Measurements from ENCODE around the gene ARHGAP18. TPM values are rescaled to one million over a fixed set of nuclear protein-coding genes. Genes with fewer than 3 reads are reported as not detected.

The ARHGAP18 gene
- total and polyA plus RNA-seq, 2 of the 13 experiments (the other 11 are each of a cell fraction or from before 2014, with no cell fraction given) = 58.2 to 115 TPM

- TF ChIP-seq ZC3H13 (CRISPR knock-in tag; IDR thresholded peaks at IDR 0.05) (no peak), SMC3 (IDR thresholded peaks at IDR 0.05; ENCODE audit: low read length) (peak; percentile 46; the same call in 1 of the 2 replicates), ZKSCAN1 (IDR thresholded peaks at IDR 0.05; ENCODE audit: low read length) (no peak), BCL3 (CRISPR knock-in tag; IDR thresholded peaks at IDR 0.05) (no peak), ZNF136 (CRISPR knock-in tag; IDR thresholded peaks at IDR 0.05; ENCODE audit: low read depth) (no peak), MLX (CRISPR knock-in tag; IDR thresholded peaks at IDR 0.05) (no peak), MAFK (conservative IDR thresholded peaks at IDR 0.05 in 1 of 2, IDR thresholded peaks at IDR 0.05 in 1 of 2; ENCODE audit: low read length in 2 of 2) (no peak), ZNF207 (IDR thresholded peaks at IDR 0.05; ENCODE audit: borderline replicate concordance) (no peak), WIZ (CRISPR knock-in tag; IDR thresholded peaks at IDR 0.05) (no peak), MBNL3 (CRISPR knock-in tag; conservative IDR thresholded peaks at IDR 0.05) (no peak), ZMYM4 (CRISPR knock-in tag; IDR thresholded peaks at IDR 0.05) (no peak; the same call in 1 of the 2 replicates), ZNF570 (CRISPR knock-in tag; IDR thresholded peaks at IDR 0.05; ENCODE audit: borderline replicate concordance) (no peak), HIVEP1 (CRISPR knock-in tag; IDR thresholded peaks at IDR 0.05) (no peak), ZNF567 (CRISPR knock-in tag; IDR thresholded peaks at IDR 0.05; ENCODE audit: borderline replicate concordance) (0 out of 2 replicates have a peak, but pooled peaks have one; percentile 14), FOSL2 (CRISPR knock-in tag; IDR thresholded peaks at IDR 0.05) (no peak), ASH2L (IDR thresholded peaks at IDR 0.05; ENCODE audit: insufficient read length, low read depth, low read length) (no peak)
- TF ChIP-seq, protein P1, sequence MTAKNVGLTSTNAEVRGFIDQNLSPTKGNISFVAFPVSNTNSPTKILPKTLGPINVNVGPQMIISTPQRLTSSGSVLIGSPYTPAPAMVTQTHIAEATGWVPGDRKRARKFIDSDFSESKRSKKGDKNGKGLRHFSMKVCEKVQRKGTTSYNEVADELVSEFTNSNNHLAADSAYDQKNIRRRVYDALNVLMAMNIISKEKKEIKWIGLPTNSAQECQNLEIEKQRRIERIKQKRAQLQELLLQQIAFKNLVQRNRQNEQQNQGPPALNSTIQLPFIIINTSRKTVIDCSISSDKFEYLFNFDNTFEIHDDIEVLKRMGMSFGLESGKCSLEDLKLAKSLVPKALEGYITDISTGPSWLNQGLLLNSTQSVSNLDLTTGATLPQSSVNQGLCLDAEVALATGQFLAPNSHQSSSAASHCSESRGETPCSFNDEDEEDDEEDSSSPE (CRISPR knock-in tag; IDR thresholded peaks at IDR 0.05) = no peak
- TF ChIP-seq, protein P2, sequence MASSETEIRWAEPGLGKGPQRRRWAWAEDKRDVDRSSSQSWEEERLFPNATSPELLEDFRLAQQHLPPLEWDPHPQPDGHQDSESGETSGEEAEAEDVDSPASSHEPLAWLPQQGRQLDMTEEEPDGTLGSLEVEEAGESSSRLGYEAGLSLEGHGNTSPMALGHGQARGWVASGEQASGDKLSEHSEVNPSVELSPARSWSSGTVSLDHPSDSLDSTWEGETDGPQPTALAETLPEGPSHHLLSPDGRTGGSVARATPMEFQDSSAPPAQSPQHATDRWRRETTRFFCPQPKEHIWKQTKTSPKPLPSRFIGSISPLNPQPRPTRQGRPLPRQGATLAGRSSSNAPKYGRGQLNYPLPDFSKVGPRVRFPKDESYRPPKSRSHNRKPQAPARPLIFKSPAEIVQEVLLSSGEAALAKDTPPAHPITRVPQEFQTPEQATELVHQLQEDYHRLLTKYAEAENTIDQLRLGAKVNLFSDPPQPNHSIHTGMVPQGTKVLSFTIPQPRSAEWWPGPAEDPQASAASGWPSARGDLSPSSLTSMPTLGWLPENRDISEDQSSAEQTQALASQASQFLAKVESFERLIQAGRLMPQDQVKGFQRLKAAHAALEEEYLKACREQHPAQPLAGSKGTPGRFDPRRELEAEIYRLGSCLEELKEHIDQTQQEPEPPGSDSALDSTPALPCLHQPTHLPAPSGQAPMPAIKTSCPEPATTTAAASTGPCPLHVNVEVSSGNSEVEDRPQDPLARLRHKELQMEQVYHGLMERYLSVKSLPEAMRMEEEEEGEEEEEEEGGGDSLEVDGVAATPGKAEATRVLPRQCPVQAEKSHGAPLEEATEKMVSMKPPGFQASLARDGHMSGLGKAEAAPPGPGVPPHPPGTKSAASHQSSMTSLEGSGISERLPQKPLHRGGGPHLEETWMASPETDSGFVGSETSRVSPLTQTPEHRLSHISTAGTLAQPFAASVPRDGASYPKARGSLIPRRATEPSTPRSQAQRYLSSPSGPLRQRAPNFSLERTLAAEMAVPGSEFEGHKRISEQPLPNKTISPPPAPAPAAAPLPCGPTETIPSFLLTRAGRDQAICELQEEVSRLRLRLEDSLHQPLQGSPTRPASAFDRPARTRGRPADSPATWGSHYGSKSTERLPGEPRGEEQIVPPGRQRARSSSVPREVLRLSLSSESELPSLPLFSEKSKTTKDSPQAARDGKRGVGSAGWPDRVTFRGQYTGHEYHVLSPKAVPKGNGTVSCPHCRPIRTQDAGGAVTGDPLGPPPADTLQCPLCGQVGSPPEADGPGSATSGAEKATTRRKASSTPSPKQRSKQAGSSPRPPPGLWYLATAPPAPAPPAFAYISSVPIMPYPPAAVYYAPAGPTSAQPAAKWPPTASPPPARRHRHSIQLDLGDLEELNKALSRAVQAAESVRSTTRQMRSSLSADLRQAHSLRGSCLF (CRISPR knock-in tag; IDR thresholded peaks at IDR 0.05; ENCODE audit: borderline replicate concordance) = no peak
Measured at GRCh38 chr6:129671442-129672340, 38.3 kb downstream of the ARHGAP18 start (continued).
